GM21423 (cell line): ENCODE results near the gene C3orf22.
"Not testable (repeated sequence)": the region's sequence is repeated elsewhere in the genome, so short reads cannot be mapped to it uniquely, and the experiment has no call there.

Source experiments
- ATAC-seq: cut with Tn5 transposase; IDR thresholded peaks from one replicate; pipeline ENCODE4 v1.9.1; 2021; ENCODE audit warnings: mild to moderate bottlenecking, moderate library complexity; ENCODE audit not compliant: unreplicated experiment

The C3orf22 gene, protein sequence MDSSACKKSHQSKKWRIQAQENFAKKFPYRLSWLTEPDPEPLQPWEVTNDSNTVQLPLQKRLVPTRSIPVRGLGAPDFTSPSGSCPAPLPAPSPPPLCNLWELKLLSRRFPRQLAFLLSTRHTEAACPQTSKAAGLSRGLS

GRCh38 chr3:126558336-126559071, at the start of gene C3orf22:
Gene C3orf22 (minus strand): TSS chr3:126558932. CDS start chr3:126553390, 5,542 bp downstream.
- no peak for ATAC-seq

- no peak for ATAC-seq
Measured at GRCh38 chr3:126607214-126607908, 48.6 kb upstream of the C3orf22 start.

DNA sequence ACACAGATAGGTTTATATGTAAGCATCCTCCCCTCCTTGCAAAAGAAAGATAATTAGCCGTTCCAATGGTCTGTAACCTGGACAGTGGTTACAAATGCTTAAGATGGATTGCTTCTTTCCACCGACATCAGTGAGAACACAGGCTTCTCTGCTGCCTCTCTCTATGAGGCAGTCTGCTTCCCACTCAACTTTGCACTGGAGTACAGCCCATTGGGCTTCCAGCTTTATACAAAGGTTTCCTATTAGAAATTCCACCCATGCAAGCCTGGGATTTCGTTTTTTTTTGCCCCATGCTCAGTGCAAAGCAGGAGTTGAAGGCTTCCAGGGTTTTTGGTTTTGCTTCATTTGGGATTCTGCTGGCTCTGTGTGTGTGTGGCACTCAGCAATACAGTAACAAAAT, 47.3 kb upstream of the C3orf22 start:
- ATAC-seq, result no peak

- no peak for ATAC-seq
Measured at GRCh38 chr3:126604691-126605090, 46.0 kb upstream of the C3orf22 start.

DNA sequence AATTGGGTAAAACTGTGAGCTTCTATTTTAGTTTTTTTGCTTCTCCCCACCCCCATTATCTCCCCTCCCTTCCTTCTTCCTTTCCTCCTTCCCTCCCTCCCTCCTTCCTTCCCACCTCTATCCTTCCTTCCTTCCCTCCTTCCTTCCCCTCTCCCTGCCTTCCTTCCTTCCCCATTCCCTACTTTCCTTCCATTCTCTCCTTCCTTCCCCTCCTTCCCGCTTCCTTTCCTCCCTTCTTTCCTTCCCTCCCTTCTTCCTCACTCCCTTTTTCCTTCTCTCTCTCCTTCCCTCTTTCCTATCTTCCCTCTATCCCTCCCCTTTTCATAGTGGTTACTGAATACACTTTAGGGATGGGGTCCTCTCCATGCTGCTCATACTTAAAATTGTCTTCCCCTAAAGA, 40.4 kb upstream of the C3orf22 start:
- no peak for ATAC-seq

- ATAC-seq, result not testable (repeated sequence)
Measured at GRCh38 chr3:126595479-126595878, 36.7 kb upstream of the C3orf22 start.

- ATAC-seq, result not testable (repeated sequence)
Measured at GRCh38 chr3:126591515-126591914, 32.8 kb upstream of the C3orf22 start.

GRCh38 chr3:126582311-126582710, 23.6 kb upstream of the C3orf22 start:
- no peak for ATAC-seq

DNA sequence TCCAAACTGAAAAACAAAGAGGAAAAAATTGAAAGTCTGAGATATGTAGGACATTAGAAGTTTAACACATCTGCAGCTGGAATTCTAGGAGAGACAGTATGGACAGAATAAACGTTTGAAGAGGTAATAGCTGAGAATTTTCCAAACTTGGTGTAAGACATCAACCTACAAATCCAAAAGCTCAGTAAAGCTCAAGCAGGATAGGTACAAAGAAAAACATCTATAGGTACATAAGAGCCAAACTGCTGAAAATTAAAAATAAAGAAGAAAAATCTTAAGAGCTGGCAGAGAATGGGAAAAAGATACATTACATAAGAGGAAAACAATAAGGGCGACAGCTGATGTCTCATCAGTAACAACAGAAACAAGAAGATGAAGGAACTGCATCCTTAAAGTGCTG, 22.8 kb upstream of the C3orf22 start:
- no peak for ATAC-seq

DNA sequence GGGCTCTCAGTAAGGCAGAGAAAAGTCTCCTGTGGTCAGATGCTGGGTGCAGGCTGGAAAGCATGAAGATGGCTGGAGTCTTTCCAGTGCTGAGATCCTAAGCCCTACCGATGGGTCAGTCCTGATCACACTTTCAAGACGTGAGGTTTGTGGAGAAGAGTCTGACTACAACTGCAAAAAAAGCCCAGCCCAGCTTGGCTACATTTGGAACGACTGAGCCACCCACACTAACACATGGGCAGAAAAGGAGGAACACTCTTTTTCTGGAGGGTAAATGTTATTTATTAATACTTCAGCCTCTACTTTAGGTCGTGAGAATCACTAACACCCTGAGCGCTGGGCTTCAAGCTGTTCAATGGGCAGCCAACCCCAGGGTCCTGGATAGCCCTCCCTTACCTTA, 22.0 kb upstream of the C3orf22 start:
- ATAC-seq, result no peak

- no peak for ATAC-seq
Measured at GRCh38 chr3:126578702-126579101, 20.0 kb upstream of the C3orf22 start.

DNA sequence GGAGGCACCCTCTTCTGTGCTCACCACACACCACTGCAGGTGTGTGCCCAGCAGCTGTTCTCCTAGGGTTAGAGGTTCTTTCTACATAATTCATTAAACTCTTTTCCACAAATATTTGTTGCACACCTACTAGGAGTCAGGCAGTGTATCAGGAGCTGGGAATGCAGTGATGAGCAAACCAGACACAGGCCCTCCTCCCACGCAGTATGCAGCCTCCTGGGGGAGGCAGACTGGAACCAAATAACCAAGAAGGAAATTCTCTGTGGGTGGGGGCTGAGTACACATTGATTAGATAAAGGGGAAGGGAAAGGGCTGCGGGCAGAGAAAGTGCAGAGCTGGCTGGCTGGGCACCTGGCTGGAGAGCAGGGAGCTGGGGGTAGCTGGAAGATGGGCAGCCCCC, 18.5 kb upstream of the C3orf22 start:
- ATAC-seq, result no peak

GRCh38 chr3:126573492-126574117, 14.9 kb upstream of the C3orf22 start:
- ATAC-seq, result no peak

- ATAC-seq, result no peak
Measured at GRCh38 chr3:126571078-126571477, 12.3 kb upstream of the C3orf22 start.

- no peak for ATAC-seq
Measured at GRCh38 chr3:126570103-126570541, 11.4 kb upstream of the C3orf22 start.

GRCh38 chr3:126569390-126569975, 10.8 kb upstream of the C3orf22 start:
- no peak for ATAC-seq

GRCh38 chr3:126568776-126569342, 10.1 kb upstream of the C3orf22 start:
- ATAC-seq, result no peak

- no peak for ATAC-seq
Measured at GRCh38 chr3:126567696-126568438, 9.1 kb upstream of the C3orf22 start.

- no peak for ATAC-seq
Measured at GRCh38 chr3:126562737-126563276, 4.1 kb upstream of the C3orf22 start.

GRCh38 chr3:126557761-126558160, 971 bp downstream of the C3orf22 start:
- no peak for ATAC-seq
